GM15510 (cell line): ENCODE data around the gene FKBP9.

Source experiments
- POLR2A ChIP-seq: IDR thresholded peaks from 3 replicates; pipeline ENCODE4 v1.6.1; 2011; ENCODE audit warnings: borderline replicate concordance; ENCODE audit not compliant: insufficient read length; ENCODE audit errors: extremely low read depth

Gene FKBP9

GRCh38 chr7:32957326-32958045, at the start of gene FKBP9:
Gene FKBP9 (plus strand): TSS chr7:32957440. CDS start chr7:32957574, 134 bp downstream.
- peak; percentile 28 for TF ChIP-seq POLR2A

- no peak for TF ChIP-seq POLR2A
These were observed 47.0 kb upstream of the FKBP9 start for GRCh38 chr7:32910195-32910594.

GRCh38 chr7:32914184-32914583, 43.1 kb upstream of the FKBP9 start:
- no peak for TF ChIP-seq POLR2A

- no peak for TF ChIP-seq POLR2A
These were observed 42.2 kb upstream of the FKBP9 start for GRCh38 chr7:32915041-32915536.

- no peak for TF ChIP-seq POLR2A
These were observed 41.2 kb upstream of the FKBP9 start for GRCh38 chr7:32916006-32916405.

GRCh38 chr7:32921896-32922295, 35.3 kb upstream of the FKBP9 start:
- no peak for TF ChIP-seq POLR2A

GRCh38 chr7:32928785-32929298, 28.4 kb upstream of the FKBP9 start:
- no peak for TF ChIP-seq POLR2A

- TF ChIP-seq POLR2A, result no peak
These were observed 27.7 kb upstream of the FKBP9 start for GRCh38 chr7:32929430-32930143.

GRCh38 chr7:32930378-32930777, 26.9 kb upstream of the FKBP9 start:
- TF ChIP-seq POLR2A, result no peak

- TF ChIP-seq POLR2A, result no peak
These were observed 21.7 kb upstream of the FKBP9 start for GRCh38 chr7:32935558-32935957.

GRCh38 chr7:32936689-32937088, 20.6 kb upstream of the FKBP9 start:
- TF ChIP-seq POLR2A, result no peak

GRCh38 chr7:32937344-32938174, 19.7 kb upstream of the FKBP9 start:
- no peak for TF ChIP-seq POLR2A

- no peak for TF ChIP-seq POLR2A
These were observed 16.1 kb upstream of the FKBP9 start for GRCh38 chr7:32941181-32941580.

- no peak for TF ChIP-seq POLR2A
These were observed 15.4 kb upstream of the FKBP9 start for GRCh38 chr7:32941681-32942414.
